GM12872 (cell line): Measurements from ENCODE around the gene ZCWPW1.

ENCODE experiments used
- TF ChIP-seq, protein P1 (sequence below): IDR thresholded peaks from 3 replicates; pipeline ENCODE4 v1.5.1; 2011; ENCODE audit warnings: low read depth, mild to moderate bottlenecking, low read length, moderate library complexity; ENCODE audit not compliant: insufficient read depth

The ZCWPW1 gene

GRCh38 chr7:100360135-100360854 is 68.2 kb downstream of the ZCWPW1 start:
- TF ChIP-seq, protein P1, sequence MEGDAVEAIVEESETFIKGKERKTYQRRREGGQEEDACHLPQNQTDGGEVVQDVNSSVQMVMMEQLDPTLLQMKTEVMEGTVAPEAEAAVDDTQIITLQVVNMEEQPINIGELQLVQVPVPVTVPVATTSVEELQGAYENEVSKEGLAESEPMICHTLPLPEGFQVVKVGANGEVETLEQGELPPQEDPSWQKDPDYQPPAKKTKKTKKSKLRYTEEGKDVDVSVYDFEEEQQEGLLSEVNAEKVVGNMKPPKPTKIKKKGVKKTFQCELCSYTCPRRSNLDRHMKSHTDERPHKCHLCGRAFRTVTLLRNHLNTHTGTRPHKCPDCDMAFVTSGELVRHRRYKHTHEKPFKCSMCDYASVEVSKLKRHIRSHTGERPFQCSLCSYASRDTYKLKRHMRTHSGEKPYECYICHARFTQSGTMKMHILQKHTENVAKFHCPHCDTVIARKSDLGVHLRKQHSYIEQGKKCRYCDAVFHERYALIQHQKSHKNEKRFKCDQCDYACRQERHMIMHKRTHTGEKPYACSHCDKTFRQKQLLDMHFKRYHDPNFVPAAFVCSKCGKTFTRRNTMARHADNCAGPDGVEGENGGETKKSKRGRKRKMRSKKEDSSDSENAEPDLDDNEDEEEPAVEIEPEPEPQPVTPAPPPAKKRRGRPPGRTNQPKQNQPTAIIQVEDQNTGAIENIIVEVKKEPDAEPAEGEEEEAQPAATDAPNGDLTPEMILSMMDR: no peak

GRCh38 chr7:100358857-100359212 is 69.7 kb downstream of the ZCWPW1 start:
- TF ChIP-seq, protein P1: no peak

GRCh38 chr7:100358027-100358856 is 70.3 kb downstream of the ZCWPW1 start, which contains the start of gene PILRB:
TSS of gene PILRB (plus strand) at chr7:100358117. CDS start at chr7:100358303, 186 bp downstream.
- TF ChIP-seq, protein P1: peak; percentile 59

DNA sequence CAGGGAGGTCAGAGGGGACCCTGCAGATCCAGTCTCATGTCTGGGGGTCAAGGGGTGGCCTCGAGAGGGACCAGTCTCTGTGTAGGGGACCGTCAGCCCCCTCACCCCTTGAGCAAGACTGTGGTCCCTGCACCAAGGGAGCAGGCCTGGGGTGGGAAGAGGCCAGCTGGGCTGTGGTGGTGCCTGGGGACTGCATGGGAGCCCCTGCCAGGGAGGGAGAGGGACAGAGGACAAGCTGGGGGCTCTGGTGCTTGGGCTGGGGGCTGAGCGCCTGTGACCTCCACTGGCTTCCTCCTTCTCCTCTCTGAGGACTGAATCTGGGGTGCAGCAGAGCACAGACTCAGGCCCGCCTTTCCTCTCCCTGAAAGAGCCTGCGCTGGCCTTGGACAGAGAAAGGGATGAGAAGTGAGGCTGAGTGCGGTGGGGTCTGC is 71.4 kb downstream of the ZCWPW1 start:
- TF ChIP-seq, protein P1: no peak

- TF ChIP-seq, protein P1: no peak
Observed at GRCh38 chr7:100356416-100357068, 72.0 kb downstream of the ZCWPW1 start.

- TF ChIP-seq, protein P1: no peak
Observed at GRCh38 chr7:100353685-100354330, 74.7 kb downstream of the ZCWPW1 start.
